ENCODE results near the gene PRKAG1. TPM values are rescaled to one million over a fixed set of nuclear protein-coding genes. Genes with fewer than 3 reads are reported as not detected.

PRKAG1 gene
- total RNA-seq, 2 donors from 2014 or later = 53.9 to 55.4 TPM

DNA sequence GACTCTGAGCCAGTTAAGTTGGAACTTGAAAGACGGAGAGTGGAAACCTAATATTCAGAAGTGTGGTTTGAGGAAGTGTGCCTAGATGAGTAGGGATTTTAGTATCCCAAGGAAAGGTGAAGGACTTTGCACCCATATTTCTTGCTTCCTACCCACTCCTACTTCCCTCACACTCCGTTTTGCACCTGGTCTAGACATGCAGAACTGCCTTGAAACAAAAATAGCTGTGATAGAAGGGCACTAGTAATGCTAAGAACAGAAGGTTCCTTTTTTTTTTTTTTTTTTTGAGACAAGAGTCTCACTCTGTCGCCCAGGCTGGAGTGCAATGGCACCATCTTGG lies 60.6 kb downstream of the PRKAG1 start:
- H3K4me1 ChIP-seq (replicated peaks) = peaks cover 4% of the 10 kb centered on the region
- no peaks in the 10 kb centered on the region for H3K36me3 ChIP-seq
- intact Hi-C loops (cut with DNase I) = no loop called here
- no peaks in the 10 kb centered on the region for H3K27me3 ChIP-seq (replicated peaks; ENCODE audit: insufficient read depth)
- H3K9me3 ChIP-seq = no peaks in the 10 kb centered on the region
- no peak overlapping the region for H3K4me3 ChIP-seq
- no peak for DNase-seq (ENCODE audit: low spot score)
- H3K27ac ChIP-seq = no peak overlapping the region
- WGBS = 9% methylated on average over 3 of the region's 3 CpGs
- TF ChIP-seq, protein P1, sequence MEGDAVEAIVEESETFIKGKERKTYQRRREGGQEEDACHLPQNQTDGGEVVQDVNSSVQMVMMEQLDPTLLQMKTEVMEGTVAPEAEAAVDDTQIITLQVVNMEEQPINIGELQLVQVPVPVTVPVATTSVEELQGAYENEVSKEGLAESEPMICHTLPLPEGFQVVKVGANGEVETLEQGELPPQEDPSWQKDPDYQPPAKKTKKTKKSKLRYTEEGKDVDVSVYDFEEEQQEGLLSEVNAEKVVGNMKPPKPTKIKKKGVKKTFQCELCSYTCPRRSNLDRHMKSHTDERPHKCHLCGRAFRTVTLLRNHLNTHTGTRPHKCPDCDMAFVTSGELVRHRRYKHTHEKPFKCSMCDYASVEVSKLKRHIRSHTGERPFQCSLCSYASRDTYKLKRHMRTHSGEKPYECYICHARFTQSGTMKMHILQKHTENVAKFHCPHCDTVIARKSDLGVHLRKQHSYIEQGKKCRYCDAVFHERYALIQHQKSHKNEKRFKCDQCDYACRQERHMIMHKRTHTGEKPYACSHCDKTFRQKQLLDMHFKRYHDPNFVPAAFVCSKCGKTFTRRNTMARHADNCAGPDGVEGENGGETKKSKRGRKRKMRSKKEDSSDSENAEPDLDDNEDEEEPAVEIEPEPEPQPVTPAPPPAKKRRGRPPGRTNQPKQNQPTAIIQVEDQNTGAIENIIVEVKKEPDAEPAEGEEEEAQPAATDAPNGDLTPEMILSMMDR (IDR thresholded peaks at IDR 0.05) = no peak
- TF ChIP-seq POLR2AphosphoS5 (IDR thresholded peaks at IDR 0.05) = no peak
- TF ChIP-seq POLR2A (IDR thresholded peaks at IDR 0.05) = no peak

DNA sequence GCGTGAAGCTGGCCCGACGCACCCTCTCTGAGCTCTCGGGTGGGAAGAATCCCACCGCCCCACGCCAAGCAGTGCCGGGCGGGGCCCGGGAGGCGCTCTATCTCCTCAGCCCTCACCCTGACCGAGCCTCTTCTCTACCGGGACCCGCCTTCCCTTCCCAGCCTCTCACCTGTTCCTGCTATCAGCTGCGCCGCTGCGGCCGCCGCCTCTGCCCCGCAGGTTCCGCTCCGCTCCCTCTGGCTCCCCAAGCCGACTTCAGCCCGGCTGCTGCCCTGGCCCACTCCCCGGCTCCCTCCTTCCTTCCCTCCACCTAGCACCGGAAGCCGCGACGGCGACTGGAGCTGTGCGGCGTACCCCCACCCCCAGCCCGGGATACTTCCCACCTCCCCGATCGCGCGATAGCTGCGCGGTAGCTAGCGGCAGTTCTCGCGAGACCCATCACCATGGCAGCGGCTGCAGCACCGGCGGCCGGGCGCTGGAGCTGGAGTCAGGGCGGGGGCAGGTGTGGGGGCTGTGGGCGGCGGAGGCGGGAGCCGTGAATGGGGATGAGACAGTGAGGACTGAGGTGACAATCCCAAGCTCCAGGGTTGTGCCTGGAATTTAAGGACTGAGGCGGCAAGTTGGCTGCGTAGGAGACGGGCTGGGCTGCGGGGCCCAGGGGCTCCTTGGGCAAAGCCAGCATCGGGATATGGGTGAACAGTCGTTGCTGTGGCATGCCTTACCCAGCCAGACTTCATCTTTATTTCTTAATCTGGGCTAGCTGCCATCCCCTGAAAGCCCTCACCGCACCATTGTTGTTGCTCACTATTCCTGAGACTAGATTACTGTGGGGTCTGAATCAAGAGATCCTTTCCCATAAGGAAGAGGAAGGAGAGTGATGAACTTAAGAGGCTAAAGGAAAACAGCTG lies 61.2 kb downstream of the PRKAG1 start, which contains the start of gene ARF3:
ARF3 (minus strand) TSS at position 347 of the 908 bp plus-strand sequence. CDS start 16,392 bp downstream, outside the sequence.
- under 1% methylated on average over 56 of the region's 58 CpGs for WGBS
- TF ChIP-seq, protein P1 (IDR thresholded peaks at IDR 0.05) = no peak
- peak; percentile 78 for TF ChIP-seq POLR2A (IDR thresholded peaks at IDR 0.05)
- TF ChIP-seq POLR2AphosphoS5 (IDR thresholded peaks at IDR 0.05) = peak; percentile 86
- H3K4me3 ChIP-seq = peak within 1 kb of the TSS; percentile 91 to 98
- H3K36me3 ChIP-seq = no peaks in the 10 kb centered on the region
- peak within 1 kb of the TSS; percentile 75 to 87 for H3K27ac ChIP-seq
- intact Hi-C loops (cut with DNase I) = no loop called here
- H3K9me3 ChIP-seq = no peaks in the 10 kb centered on the region
- DNase-seq (ENCODE audit: low spot score) = peak; percentile 94
- peaks cover 4% of the 10 kb centered on the region for H3K4me1 ChIP-seq (replicated peaks)
- H3K27me3 ChIP-seq (replicated peaks; ENCODE audit: insufficient read depth) = no peaks in the 10 kb centered on the region

DNA sequence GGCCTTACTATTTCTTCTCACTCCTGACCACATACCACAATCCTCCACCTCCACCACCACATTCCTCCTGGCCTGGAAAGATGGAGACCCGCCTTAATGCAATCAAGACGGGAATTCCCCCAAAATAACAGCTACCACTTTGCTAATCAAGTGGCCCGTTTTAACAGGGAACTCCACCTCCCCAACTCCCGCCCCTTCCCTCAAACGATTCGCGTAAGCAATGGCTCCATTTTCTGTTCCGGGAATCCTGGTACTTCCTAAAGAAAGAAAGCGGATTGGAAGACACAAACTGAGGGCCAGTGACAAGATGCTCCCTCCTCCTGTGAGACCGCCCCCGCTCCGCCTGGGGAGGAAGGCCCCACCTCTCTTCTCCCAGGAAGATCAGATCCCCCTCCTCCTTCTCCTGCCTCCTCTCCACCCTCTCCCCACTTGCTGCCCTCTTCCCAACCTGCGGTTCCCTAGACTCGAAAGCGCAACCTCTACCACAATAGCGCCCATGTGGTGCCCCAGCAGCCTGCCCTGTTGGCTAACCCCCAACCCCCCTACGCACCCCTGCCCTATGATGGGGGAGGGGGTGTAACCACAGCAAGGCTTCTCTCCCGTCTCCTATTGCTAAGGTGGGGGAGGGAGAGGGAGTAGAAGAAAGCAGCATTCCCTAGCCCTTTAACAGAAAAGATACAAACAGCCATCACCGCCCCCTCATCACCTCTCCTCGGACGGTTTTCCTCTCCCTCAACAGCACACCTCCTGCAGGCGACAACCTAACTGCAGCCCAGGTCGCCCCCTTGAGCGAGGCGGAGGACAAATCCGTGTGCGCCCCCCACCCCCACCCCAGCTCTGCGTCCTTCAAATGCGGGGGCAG lies 62.1 kb downstream of the PRKAG1 start:
- under 1% methylated on average over 29 of the region's 29 CpGs for whole genome bisulfite sequencing
- intact Hi-C loops (cut with DNase I) = no loop called here
- TF ChIP-seq POLR2A (IDR thresholded peaks at IDR 0.05) (peak; percentile 44), POLR2AphosphoS5 (IDR thresholded peaks at IDR 0.05) (peak; percentile 91)
- TF ChIP-seq, protein P1 (IDR thresholded peaks at IDR 0.05) = no peak
- Histone ChIP-seq H3K9me3 (no peaks in the 10 kb centered on the region), H3K27ac (peak overlapping the region; percentile 75 to 87), H3K4me3 (peak overlapping the region; percentile 91 to 98), H3K36me3 (no peaks in the 10 kb centered on the region), H3K4me1 (replicated peaks) (peaks cover 4% of the 10 kb centered on the region), H3K27me3 (replicated peaks; ENCODE audit: insufficient read depth) (no peaks in the 10 kb centered on the region)
- DNase-seq (ENCODE audit: low spot score) = peak; percentile 86

DNA sequence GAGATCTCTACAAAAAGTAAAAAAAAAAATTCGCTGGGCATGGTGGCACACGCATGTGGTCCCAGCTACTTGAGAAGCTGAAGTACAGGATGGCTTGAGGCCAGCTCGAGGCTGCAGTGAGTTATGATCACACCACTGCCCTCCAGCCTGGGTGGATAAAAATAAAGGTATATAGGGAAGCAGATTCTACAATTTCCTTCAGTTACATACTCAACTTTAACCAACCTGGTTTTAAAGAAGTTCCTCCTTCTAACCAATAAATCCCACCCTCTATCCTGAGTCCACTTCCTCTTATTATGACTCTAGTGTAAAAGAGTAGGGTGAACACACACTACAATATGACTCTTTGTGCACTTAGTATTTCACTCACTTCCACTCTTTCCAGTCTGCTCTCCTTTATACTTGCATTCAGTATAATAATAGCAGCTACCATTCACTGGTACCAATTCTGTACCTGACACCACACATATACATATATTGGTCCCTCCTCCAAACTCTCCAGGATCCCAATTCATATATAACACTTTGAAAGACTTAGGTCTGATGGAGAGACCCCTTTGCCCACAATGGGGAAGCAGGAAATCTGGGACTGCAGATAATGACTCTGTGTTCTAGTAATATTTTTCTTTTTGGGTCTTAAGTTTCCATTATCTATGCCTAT lies 63.6 kb downstream of the PRKAG1 start:
- peaks cover 4% of the 10 kb centered on the region for H3K4me1 ChIP-seq (replicated peaks)
- H3K36me3 ChIP-seq = no peaks in the 10 kb centered on the region
- no peak overlapping the region for H3K27ac ChIP-seq
- 81% methylated on average over 3 of the region's 3 CpGs for WGBS
- no peaks in the 10 kb centered on the region for H3K9me3 ChIP-seq
- no peak for DNase-seq (ENCODE audit: low spot score)
- H3K27me3 ChIP-seq (replicated peaks; ENCODE audit: insufficient read depth) = no peaks in the 10 kb centered on the region
- TF ChIP-seq POLR2AphosphoS5 (IDR thresholded peaks at IDR 0.05) = no peak
- TF ChIP-seq, protein P1 (IDR thresholded peaks at IDR 0.05) = no peak
- TF ChIP-seq POLR2A (IDR thresholded peaks at IDR 0.05) = no peak
- H3K4me3 ChIP-seq = no peak overlapping the region
- intact Hi-C loops (cut with DNase I) = no loop called here
